SK-N-SH treated with all-trans-retinoic acid at 6 μM for 48 hours (cell line): ENCODE data around the gene P2RX2.

ENCODE experiments used
- BACH2 ChIP-seq: fragments of 250-450 bp; sonication (Bioruptor Pico); IDR thresholded peaks from 2 replicates; pipeline ENCODE4 v1.9.0; 2021; ENCODE audit warnings: mild to moderate bottlenecking, borderline replicate concordance
- ESRRG ChIP-seq: fragments of 250-450 bp; sonication (Bioruptor Pico); IDR thresholded peaks from 2 replicates; pipeline ENCODE4 v1.6.1; 2021; ENCODE audit warnings: mild to moderate bottlenecking
- SNAI2 ChIP-seq: fragments of 250-450 bp; sonication (Bioruptor Pico); IDR thresholded peaks from 2 replicates; pipeline ENCODE4 v1.5.0; 2020; ENCODE audit warnings: mild to moderate bottlenecking, moderate library complexity
- TCF4 ChIP-seq: fragments of 250-450 bp; sonication (Bioruptor Pico); IDR thresholded peaks from 2 replicates; pipeline ENCODE4 v1.8.0; 2021; ENCODE audit warnings: mild to moderate bottlenecking, moderate library complexity, borderline replicate concordance
- TOX ChIP-seq: fragments of 250-450 bp; sonication (Bioruptor Pico); IDR thresholded peaks from 2 replicates; pipeline ENCODE4 v1.8.0; 2021; ENCODE audit warnings: mild to moderate bottlenecking, moderate library complexity, borderline replicate concordance
- ZFP3 ChIP-seq: fragments of 250-450 bp; sonication (Bioruptor Pico); IDR thresholded peaks from 2 replicates; pipeline ENCODE4 v1.5.0; 2020; ENCODE audit warnings: mild to moderate bottlenecking, moderate library complexity
- TF ChIP-seq, protein P1 (sequence below): fragments of 250-450 bp; sonication (Bioruptor Pico); IDR thresholded peaks from 2 replicates; pipeline ENCODE4 v1.5.1; 2020; ENCODE audit warnings: low read depth, mild to moderate bottlenecking, moderate library complexity
- TF ChIP-seq, protein P2 (sequence below): fragments of 250-450 bp; sonication (Bioruptor Pico); IDR thresholded peaks from 2 replicates; pipeline ENCODE4 v1.8.0; 2020; ENCODE audit warnings: mild to moderate bottlenecking, moderate library complexity, borderline replicate concordance
- TF ChIP-seq, protein P3 (sequence below): fragments of 250-450 bp; sonication (Bioruptor Pico); IDR thresholded peaks from 2 replicates; pipeline ENCODE4 v1.8.0; 2021; ENCODE audit warnings: low read depth, mild to moderate bottlenecking, moderate library complexity, borderline replicate concordance

DNA sequence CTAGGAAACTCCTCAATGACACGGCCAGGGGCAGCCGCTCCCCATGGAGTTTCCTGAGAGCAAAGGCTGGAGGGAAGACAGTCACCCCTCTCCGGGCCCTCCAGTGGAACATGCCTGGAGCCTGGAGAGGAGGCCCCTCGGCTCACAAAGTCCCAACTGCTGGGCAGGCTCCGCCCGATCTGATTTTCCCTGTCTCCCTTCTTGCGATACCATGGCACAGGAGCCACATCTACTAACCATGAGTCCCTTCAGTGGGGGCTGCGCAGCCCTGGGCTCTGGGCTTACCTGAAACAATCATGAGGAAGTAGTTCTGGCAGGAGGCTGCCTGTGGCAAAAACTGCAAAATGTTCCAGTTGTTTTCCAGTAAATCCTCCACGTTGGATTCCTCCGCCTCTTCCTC lies 15.3 kb downstream of the P2RX2 start:
- TF ChIP-seq SNAI2 (no peak), ZFP3 (CRISPR knock-in tag) (no peak), TCF4 (CRISPR knock-in tag) (no peak), ESRRG (CRISPR knock-in tag) (no peak), BACH2 (CRISPR knock-in tag) (no peak), TOX (CRISPR knock-in tag) (no peak)
- TF ChIP-seq, protein P1, sequence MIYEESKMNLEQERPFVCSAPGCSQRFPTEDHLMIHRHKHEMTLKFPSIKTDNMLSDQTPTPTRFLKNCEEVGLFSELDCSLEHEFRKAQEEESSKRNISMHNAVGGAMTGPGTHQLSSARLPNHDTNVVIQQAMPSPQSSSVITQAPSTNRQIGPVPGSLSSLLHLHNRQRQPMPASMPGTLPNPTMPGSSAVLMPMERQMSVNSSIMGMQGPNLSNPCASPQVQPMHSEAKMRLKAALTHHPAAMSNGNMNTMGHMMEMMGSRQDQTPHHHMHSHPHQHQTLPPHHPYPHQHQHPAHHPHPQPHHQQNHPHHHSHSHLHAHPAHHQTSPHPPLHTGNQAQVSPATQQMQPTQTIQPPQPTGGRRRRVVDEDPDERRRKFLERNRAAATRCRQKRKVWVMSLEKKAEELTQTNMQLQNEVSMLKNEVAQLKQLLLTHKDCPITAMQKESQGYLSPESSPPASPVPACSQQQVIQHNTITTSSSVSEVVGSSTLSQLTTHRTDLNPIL (CRISPR knock-in tag), result no peak
- TF ChIP-seq, protein P2, sequence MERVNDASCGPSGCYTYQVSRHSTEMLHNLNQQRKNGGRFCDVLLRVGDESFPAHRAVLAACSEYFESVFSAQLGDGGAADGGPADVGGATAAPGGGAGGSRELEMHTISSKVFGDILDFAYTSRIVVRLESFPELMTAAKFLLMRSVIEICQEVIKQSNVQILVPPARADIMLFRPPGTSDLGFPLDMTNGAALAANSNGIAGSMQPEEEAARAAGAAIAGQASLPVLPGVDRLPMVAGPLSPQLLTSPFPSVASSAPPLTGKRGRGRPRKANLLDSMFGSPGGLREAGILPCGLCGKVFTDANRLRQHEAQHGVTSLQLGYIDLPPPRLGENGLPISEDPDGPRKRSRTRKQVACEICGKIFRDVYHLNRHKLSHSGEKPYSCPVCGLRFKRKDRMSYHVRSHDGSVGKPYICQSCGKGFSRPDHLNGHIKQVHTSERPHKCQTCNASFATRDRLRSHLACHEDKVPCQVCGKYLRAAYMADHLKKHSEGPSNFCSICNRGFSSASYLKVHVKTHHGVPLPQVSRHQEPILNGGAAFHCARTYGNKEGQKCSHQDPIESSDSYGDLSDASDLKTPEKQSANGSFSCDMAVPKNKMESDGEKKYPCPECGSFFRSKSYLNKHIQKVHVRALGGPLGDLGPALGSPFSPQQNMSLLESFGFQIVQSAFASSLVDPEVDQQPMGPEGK (CRISPR knock-in tag), result no peak
- TF ChIP-seq, protein P3, sequence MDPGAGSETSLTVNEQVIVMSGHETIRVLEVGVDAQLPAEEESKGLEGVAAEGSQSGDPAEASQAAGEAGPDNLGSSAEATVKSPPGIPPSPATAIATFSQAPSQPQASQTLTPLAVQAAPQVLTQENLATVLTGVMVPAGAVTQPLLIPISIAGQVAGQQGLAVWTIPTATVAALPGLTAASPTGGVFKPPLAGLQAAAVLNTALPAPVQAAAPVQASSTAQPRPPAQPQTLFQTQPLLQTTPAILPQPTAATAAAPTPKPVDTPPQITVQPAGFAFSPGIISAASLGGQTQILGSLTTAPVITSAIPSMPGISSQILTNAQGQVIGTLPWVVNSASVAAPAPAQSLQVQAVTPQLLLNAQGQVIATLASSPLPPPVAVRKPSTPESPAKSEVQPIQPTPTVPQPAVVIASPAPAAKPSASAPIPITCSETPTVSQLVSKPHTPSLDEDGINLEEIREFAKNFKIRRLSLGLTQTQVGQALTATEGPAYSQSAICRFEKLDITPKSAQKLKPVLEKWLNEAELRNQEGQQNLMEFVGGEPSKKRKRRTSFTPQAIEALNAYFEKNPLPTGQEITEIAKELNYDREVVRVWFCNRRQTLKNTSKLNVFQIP (CRISPR knock-in tag), result no peak
